Measurements from ENCODE around the gene IGF2.

DNA sequence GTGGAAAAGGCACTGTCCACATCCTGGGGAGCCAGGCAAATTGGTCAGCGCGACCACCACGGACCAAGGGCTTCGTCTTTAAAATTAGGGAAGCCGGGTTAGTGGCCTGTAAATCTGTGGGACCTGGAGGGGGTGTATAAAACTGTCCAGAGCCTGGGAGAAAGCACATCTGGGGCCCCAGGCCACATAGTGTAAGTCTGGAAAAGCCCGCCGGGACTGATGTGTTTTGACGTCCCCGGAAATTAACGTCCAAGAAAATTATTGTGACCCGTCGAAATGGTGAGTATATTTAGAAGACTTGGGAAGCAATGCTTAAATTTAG is 4.2 kb upstream of the IGF2 start:
- no peak for TF ChIP-seq POLR2A (IDR thresholded peaks at IDR 0.05)
- TF ChIP-seq, protein P1, sequence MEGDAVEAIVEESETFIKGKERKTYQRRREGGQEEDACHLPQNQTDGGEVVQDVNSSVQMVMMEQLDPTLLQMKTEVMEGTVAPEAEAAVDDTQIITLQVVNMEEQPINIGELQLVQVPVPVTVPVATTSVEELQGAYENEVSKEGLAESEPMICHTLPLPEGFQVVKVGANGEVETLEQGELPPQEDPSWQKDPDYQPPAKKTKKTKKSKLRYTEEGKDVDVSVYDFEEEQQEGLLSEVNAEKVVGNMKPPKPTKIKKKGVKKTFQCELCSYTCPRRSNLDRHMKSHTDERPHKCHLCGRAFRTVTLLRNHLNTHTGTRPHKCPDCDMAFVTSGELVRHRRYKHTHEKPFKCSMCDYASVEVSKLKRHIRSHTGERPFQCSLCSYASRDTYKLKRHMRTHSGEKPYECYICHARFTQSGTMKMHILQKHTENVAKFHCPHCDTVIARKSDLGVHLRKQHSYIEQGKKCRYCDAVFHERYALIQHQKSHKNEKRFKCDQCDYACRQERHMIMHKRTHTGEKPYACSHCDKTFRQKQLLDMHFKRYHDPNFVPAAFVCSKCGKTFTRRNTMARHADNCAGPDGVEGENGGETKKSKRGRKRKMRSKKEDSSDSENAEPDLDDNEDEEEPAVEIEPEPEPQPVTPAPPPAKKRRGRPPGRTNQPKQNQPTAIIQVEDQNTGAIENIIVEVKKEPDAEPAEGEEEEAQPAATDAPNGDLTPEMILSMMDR (IDR thresholded peaks at IDR 0.05): no peak

All from testis (tissue), 2 donors.